Measurements from ENCODE around the gene MUC5B. TPM values are rescaled to one million over a fixed set of nuclear protein-coding genes. Genes with fewer than 3 reads are reported as not detected.
"Not testable (repeated sequence)": the region's sequence is repeated elsewhere in the genome, so short reads cannot be mapped to it uniquely, and the experiment has no call there.

MUC5B gene
- total RNA-seq, 1 donor from 2014 or later, result not detected

DNA sequence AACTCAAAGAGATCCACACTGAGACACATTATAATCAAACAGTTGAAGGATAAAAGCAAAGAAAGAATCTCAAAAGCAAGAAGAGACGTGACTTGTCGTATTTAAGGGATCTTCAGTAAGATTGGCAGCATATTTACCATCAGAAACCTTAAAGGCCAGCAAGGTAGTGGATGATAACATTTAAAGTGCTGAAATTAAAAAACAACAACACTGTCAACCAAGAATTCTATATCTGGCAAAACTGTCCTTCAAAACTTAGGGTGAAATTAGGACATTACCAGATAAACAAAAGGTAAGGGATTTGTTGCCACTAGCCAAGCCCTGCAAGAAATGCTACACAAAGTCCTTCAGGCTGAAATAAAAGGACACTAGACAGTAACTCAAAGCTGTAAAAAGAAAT is 11.0 kb upstream of the MUC5B start:
- peaks cover 32% of the 10 kb centered on the region for H3K27me3 Mint-ChIP-seq (ENCODE audit: low read depth)
- no peak for TF ChIP-seq CTCF (IDR thresholded peaks at IDR 0.05; ENCODE audit: unreplicated experiment)
- no peaks in the 10 kb centered on the region for H3K4me1 Mint-ChIP-seq
- DNase-seq (ENCODE audit: low spot score in 2 of 2, unreplicated experiment in 2 of 2), result no peak
- no peaks in the 10 kb centered on the region for H3K36me3 Mint-ChIP-seq
- H3K27ac Mint-ChIP-seq, result no peak overlapping the region
- no peak overlapping the region for H3K4me3 Mint-ChIP-seq
- H3K9me3 Mint-ChIP-seq, result peaks cover 33% of the 10 kb centered on the region

- H3K27me3 Mint-ChIP-seq (ENCODE audit: low read depth), result peaks cover 42% of the 10 kb centered on the region
These were observed 7.0 kb upstream of the MUC5B start for GRCh38 chr11:1215826-1216225.

DNA sequence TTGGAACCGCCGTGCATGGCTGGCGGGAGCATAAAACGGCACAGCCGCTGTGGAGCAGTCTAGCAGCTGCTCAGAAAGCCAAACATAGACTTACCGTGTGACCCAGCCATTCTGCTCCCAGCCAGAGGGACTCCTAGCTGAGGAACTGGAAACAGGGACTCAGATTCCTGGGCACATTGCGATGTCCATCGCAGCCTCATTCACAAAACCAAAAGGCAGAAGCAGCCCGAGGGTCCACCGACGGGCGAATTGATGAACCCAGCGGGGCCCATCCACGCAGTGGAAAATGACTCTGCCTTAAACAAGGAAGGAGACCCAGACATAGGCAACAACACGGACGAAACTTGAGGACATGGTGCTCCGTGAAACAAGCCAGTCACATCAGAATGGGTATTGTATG is 5.7 kb upstream of the MUC5B start:
- no peak overlapping the region for H3K4me3 Mint-ChIP-seq
- H3K9me3 Mint-ChIP-seq, result peaks cover 12% of the 10 kb centered on the region
- H3K27ac Mint-ChIP-seq, result no peak overlapping the region
- H3K27me3 Mint-ChIP-seq (ENCODE audit: low read depth), result peaks cover 49% of the 10 kb centered on the region
- no peak for DNase-seq (ENCODE audit: low spot score in 2 of 2, unreplicated experiment in 2 of 2)
- no peaks in the 10 kb centered on the region for H3K36me3 Mint-ChIP-seq
- TF ChIP-seq CTCF (IDR thresholded peaks at IDR 0.05; ENCODE audit: unreplicated experiment), result no peak
- no peaks in the 10 kb centered on the region for H3K4me1 Mint-ChIP-seq

More at GRCh38 chr11:1215826-1216225, 7.0 kb upstream of the MUC5B start:
- H3K4me1 Mint-ChIP-seq; DNase-seq (ENCODE audit: low spot score in 2 of 2, unreplicated experiment in 2 of 2); H3K27ac Mint-ChIP-seq; H3K4me3 Mint-ChIP-seq; H3K36me3 Mint-ChIP-seq: not testable (repeated sequence)
- peaks cover 25% of the 10 kb centered on the region for H3K9me3 Mint-ChIP-seq

GRCh38 chr11:1218256-1218787 is 4.5 kb upstream of the MUC5B start:
- TF ChIP-seq CTCF (IDR thresholded peaks at IDR 0.05; ENCODE audit: unreplicated experiment), result no peak
- Mint-ChIP-seq H3K4me1 (no peaks in the 10 kb centered on the region), H3K27me3 (ENCODE audit: low read depth) (peaks cover 43% of the 10 kb centered on the region), H3K9me3 (peaks cover 3% of the 10 kb centered on the region), H3K27ac (no peak overlapping the region), H3K4me3 (no peak overlapping the region), H3K36me3 (no peaks in the 10 kb centered on the region)
- no peak for DNase-seq (ENCODE audit: low spot score in 2 of 2, unreplicated experiment in 2 of 2)

DNA sequence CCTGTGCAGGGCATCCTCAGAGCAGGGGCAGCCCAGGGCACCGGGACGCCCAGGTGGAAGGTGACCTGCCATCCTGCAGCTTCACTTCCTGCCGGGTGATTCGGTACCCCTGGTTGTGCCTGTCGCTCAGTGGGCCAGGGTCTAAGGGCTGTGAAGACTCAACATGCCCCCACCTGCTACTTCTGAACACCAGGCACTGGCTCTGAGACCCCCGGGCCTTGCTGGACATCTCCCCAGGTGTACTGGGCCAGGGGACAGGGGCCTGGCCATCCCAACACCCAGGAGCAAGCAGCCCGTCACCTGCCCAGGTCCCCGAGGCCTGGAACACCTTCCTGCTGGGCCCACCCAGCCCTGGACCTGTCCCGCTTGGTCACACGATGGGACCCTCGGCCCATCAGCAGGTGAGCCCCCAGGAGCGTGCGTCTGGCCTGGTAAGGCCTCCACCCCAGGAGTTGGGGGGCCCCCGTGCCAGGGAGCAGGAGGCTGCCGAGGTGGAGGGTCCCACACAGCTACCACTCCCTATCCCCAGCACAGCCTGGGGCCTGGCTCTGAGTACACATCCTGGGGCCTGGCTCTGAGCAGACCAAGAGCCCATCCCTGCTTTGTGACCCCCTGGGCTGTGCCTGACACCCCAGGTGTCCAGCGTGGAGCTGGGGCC is 3.9 kb upstream of the MUC5B start:
- Mint-ChIP-seq H3K4me3 (no peak overlapping the region), H3K36me3 (no peaks in the 10 kb centered on the region), H3K9me3 (no peaks in the 10 kb centered on the region), H3K4me1 (no peaks in the 10 kb centered on the region), H3K27me3 (ENCODE audit: low read depth) (peaks cover 40% of the 10 kb centered on the region), H3K27ac (no peak overlapping the region)
- DNase-seq (ENCODE audit: low spot score in 2 of 2, unreplicated experiment in 2 of 2), result no peak
- no peak for TF ChIP-seq CTCF (IDR thresholded peaks at IDR 0.05; ENCODE audit: unreplicated experiment)

DNA sequence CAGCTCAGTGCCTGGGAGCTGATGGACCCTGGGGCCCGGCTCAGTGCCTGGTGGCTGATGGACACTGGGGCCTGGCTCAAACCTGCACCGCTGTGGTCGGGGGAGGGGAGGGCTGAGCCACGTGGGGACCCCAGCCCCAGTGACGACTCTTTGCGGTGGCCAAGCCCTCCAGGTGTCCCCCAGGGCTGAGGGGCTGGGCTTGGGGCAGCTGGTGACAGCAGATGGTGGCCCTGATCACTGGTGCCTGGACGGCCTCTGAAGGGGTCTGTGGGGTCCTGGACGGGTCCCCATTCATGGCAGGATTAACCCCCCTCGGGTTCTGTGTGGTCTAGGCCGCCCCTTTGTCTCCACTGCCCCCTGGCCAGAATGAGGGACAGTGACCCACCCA is 3.4 kb upstream of the MUC5B start:
- no peaks in the 10 kb centered on the region for H3K9me3 Mint-ChIP-seq
- no peaks in the 10 kb centered on the region for H3K36me3 Mint-ChIP-seq
- H3K4me3 Mint-ChIP-seq, result no peak overlapping the region
- no peak overlapping the region for H3K27ac Mint-ChIP-seq
- TF ChIP-seq CTCF (IDR thresholded peaks at IDR 0.05; ENCODE audit: unreplicated experiment), result no peak
- H3K27me3 Mint-ChIP-seq (ENCODE audit: low read depth), result peaks cover 36% of the 10 kb centered on the region
- no peaks in the 10 kb centered on the region for H3K4me1 Mint-ChIP-seq
- DNase-seq (ENCODE audit: low spot score in 2 of 2, unreplicated experiment in 2 of 2), result no peak

Data from mesothelial cell of epicardium (in vitro differentiated cells).